T-cell (primary cell): ENCODE results near the gene CBR1. TPM values are rescaled to one million over a fixed set of nuclear protein-coding genes. Genes with fewer than 3 reads are reported as not detected.

Source experiments
- ATAC-seq, 4 experiments: fragments of 200-7000 bp in 3 of 4; fragments of 150-1000 bp in 1 of 4; cut with Tn5 transposase; replicated peaks in 1 of 4; 1 replicate in 3 of 4; 2 replicates in 1 of 4; pipeline ENCODE4 v1.10.0; 2021; ENCODE audit warnings: moderate library complexity in 3 of 4, mild to moderate bottlenecking in 2 of 4, moderate number of reproducible peaks in 1 of 4
- CTCF ChIA-PET, 2 donors: fragments of 300-600 bp; sonication (Branson Sonifier 250); formaldehyde crosslinking; loops; one replicate each; lab custom pipeline; 2022; ENCODE audit warnings: antibody characterized with exemption in 2 of 2; lab: Charles Lee
- POLR2A ChIA-PET, 2 donors: fragments of 300-600 bp; sonication (Branson Sonifier 250); formaldehyde crosslinking; loops; one replicate each; lab custom pipeline; 2022; ENCODE audit warnings: antibody characterized with exemption in 2 of 2; lab: Charles Lee
- DNase-seq, 35 experiments: peaks; one replicate each; pipeline versions ENCODE4 v3.0.0 to v3.0.0-alpha.2; 2013 to 2023
- H3K27ac ChIP-seq: one replicate; pipeline ENCODE4 v1.5.1; 2013; ENCODE audit warnings: low read length
- H3K27me3 ChIP-seq, 2 experiments: replicated peaks in 1 of 2; 1 replicate in 1 of 2; 2 replicates in 1 of 2; pipeline versions ENCODE4 v1.6.1 to v1.7.0; 2013; ENCODE audit warnings: low read length in 1 of 2, mixed read lengths in 1 of 2; ENCODE audit not compliant: control insufficient read depth in 2 of 2, insufficient read depth in 2 of 2; ENCODE audit errors: extremely low read depth in 1 of 2
- H3K36me3 ChIP-seq, 2 donors: 1 replicate in 1 of 2; 2 replicates in 1 of 2; pipeline versions ENCODE4 v1.6.1 to v1.7.0; 2013; ENCODE audit warnings: low read length in 1 of 2; ENCODE audit not compliant: control insufficient read depth in 2 of 2, insufficient read depth in 1 of 2; ENCODE audit errors: extremely low read depth in 1 of 2
- H3K4me1 ChIP-seq, 2 experiments: 1 replicate in 1 of 2; 2 replicates in 1 of 2; pipeline versions ENCODE4 v1.6.1 to v1.7.0; 2013; ENCODE audit warnings: low read length in 2 of 2, mixed read lengths in 1 of 2; ENCODE audit not compliant: insufficient read depth in 2 of 2, control insufficient read depth in 1 of 2; ENCODE audit errors: extremely low read depth in 1 of 2
- H3K4me3 ChIP-seq, 2 donors: 1 replicate in 1 of 2; 2 replicates in 1 of 2; pipeline versions ENCODE4 v1.5.1 to v1.7.0; 2013; ENCODE audit warnings: mild to moderate bottlenecking in 2 of 2, low read length in 1 of 2, moderate library complexity in 1 of 2; ENCODE audit not compliant: control insufficient read depth in 1 of 2; ENCODE audit errors: extremely low read depth in 1 of 2
- H3K9me3 ChIP-seq: 2 replicates; pipeline ENCODE4 v1.7.0; 2013
- H3K27ac Mint-ChIP-seq, 2 donors: one replicate each; pipeline ENCODE4 v1.8.0; 2020 to 2021; ENCODE audit warnings: mild to moderate bottlenecking in 2 of 2, mixed read lengths in 2 of 2
- H3K27me3 Mint-ChIP-seq, 2 donors: one replicate each; pipeline ENCODE4 v1.8.0; 2021 to 2022; ENCODE audit warnings: mixed read lengths in 2 of 2
- H3K36me3 Mint-ChIP-seq: one replicate; pipeline ENCODE4 v1.8.0; 2021; ENCODE audit warnings: mixed read lengths
- H3K4me1 Mint-ChIP-seq, 3 donors: one replicate each; pipeline ENCODE4 v1.8.0; 2020 to 2022; ENCODE audit warnings: mixed read lengths in 3 of 3, mild to moderate bottlenecking in 1 of 3
- H3K4me3 Mint-ChIP-seq, 3 donors: one replicate each; pipeline ENCODE4 v1.8.0; 2020 to 2022; ENCODE audit warnings: mild to moderate bottlenecking in 3 of 3, mixed read lengths in 3 of 3, moderate library complexity in 3 of 3
- H3K9me3 Mint-ChIP-seq, 3 donors: one replicate each; pipeline ENCODE4 v1.8.0; 2020 to 2022; ENCODE audit warnings: mixed read lengths in 3 of 3
- WGBS: methylation state at CpG from one replicate; pipeline ENCODE4 v1.1.5; 2013; ENCODE audit warnings: missing lambda C conversion rate; ENCODE audit not compliant: insufficient coverage; 5-methylcytosine and 5-hydroxymethylcytosine counted together
- total RNA-seq, 35 experiments: library from RNA in 6 of 35; stranded (reverse) in 6 of 35; fragments of 120-200 nt in 1 of 35; gene quantifications; one replicate each; pipeline versions ENCODE4 v1.2.1 to v1.2.4 and lab custom pipeline; 2013 to 2026

CBR1 gene
- total RNA-seq, 5 donors from 2014 or later (not counting 1 experiment from before 2014, with no cell fraction given), result 5.1 to 40.3 (median 21.1) TPM

GRCh38 chr21:36109868-36110267, 40.0 kb downstream of the CBR1 start:
- ATAC-seq (no peak), DNase-seq (no peak)
- peaks cover 23 to 28% (median 25%) of the 10 kb centered on the region in 3 donors for H3K4me1 Mint-ChIP-seq
- no peak overlapping the region for H3K4me3 Mint-ChIP-seq
- H3K4me1 ChIP-seq, result peaks cover 19 to 22% of the 10 kb centered on the region in 2 experiments
- peaks cover 20 to 25% of the 10 kb centered on the region in 2 donors for H3K27me3 Mint-ChIP-seq
- H3K27me3 ChIP-seq, result peaks cover 0 to 12% of the 10 kb centered on the region in 2 experiments
- no peak overlapping the region for H3K27ac ChIP-seq
- H3K4me3 ChIP-seq, result no peak overlapping the region
- 92% methylated on average over 4 of the region's 10 CpGs for WGBS
- ChIA-PET POLR2A (no interaction called here), CTCF (no interaction called here)
- H3K36me3 Mint-ChIP-seq, result no peaks in the 10 kb centered on the region
- H3K27ac Mint-ChIP-seq, result no peak overlapping the region
- no peaks in the 10 kb centered on the region for H3K9me3 ChIP-seq
- H3K36me3 ChIP-seq, result no peaks in the 10 kb centered on the region
- no peaks in the 10 kb centered on the region for H3K9me3 Mint-ChIP-seq

- Mint-ChIP-seq H3K27me3 (peaks cover 7 to 11% of the 10 kb centered on the region in 2 donors), H3K4me1 (peaks cover 26 to 33% (median 31%) of the 10 kb centered on the region in 3 donors), H3K9me3 (no peaks in the 10 kb centered on the region), H3K27ac (no peak overlapping the region), H3K4me3 (no peak overlapping the region), H3K36me3 (no peaks in the 10 kb centered on the region)
- peaks cover 28 to 29% of the 10 kb centered on the region in 2 experiments for H3K4me1 ChIP-seq
- peaks cover 0 to 5% of the 10 kb centered on the region in 2 experiments for H3K27me3 ChIP-seq
- no peak overlapping the region for H3K4me3 ChIP-seq
- DNase-seq, result no peak
- H3K9me3 ChIP-seq, result no peaks in the 10 kb centered on the region
- 100% methylated on average over 4 of the region's 8 CpGs for WGBS
- no peak for ATAC-seq
- ChIA-PET CTCF (interaction anchor here in 1 of 2 donors (0.6 kb wide), 1 partner anchor 62 kb away, joined by 3 read pairs; no protein-coding TSS in a partner anchor), POLR2A (interaction anchor here in 1 of 2 donors (0.5 kb wide), 1 partner anchor 30 kb away, joined by 12 read pairs; no protein-coding TSS in a partner anchor)
- H3K36me3 ChIP-seq, result no peaks in the 10 kb centered on the region
- no peak overlapping the region for H3K27ac ChIP-seq
Observed at GRCh38 chr21:36111238-36111637, 41.4 kb downstream of the CBR1 start.

- Histone ChIP-seq H3K36me3 (no peaks in the 10 kb centered on the region), H3K27ac (peak overlapping the region; percentile 73), H3K27me3 (no peaks in the 10 kb centered on the region)
Observed at GRCh38 chr21:36113647-36114428, 44.0 kb downstream of the CBR1 start.

GRCh38 chr21:36115138-36115730, 45.4 kb downstream of the CBR1 start:
- Mint-ChIP-seq H3K27ac (peak overlapping the region; percentile 90 to 95), H3K4me3 (peak overlapping the region in 1 of 3 donors; percentile 72), H3K4me1 (peaks cover 26 to 33% (median 31%) of the 10 kb centered on the region in 3 donors), H3K9me3 (no peaks in the 10 kb centered on the region), H3K36me3 (no peaks in the 10 kb centered on the region), H3K27me3 (no peaks in the 10 kb centered on the region)
- DNase-seq (no peak), ATAC-seq (no peak)
- Histone ChIP-seq H3K27ac (peak overlapping the region; percentile 54), H3K9me3 (no peaks in the 10 kb centered on the region), H3K4me3 (no peak overlapping the region), H3K27me3 (no peaks in the 10 kb centered on the region), H3K4me1 (peaks cover 28 to 29% of the 10 kb centered on the region in 2 experiments), H3K36me3 (no peaks in the 10 kb centered on the region)
- CTCF ChIA-PET, result interaction anchor here (0.5 to 1.9 kb wide), 6 partner anchors 10 to 1989 kb away, joined by 3 to 5 read pairs (median 3); no protein-coding TSS in a partner anchor
- no CpG with 5 or more reads among the region's 6 CpGs for WGBS
- POLR2A ChIA-PET, result interaction anchor here in 1 of 2 donors (0.7 kb wide), 1 partner anchor 56 kb away, joined by 6 read pairs; no protein-coding TSS in a partner anchor

More at GRCh38 chr21:36113647-36114428, 44.0 kb downstream of the CBR1 start:
- peak in 30 of 35 experiments; percentile 11 to 84 (median 42) for DNase-seq
- ChIA-PET POLR2A (interaction anchor here (0.5 to 1.0 kb wide), 8 partner anchors 13 to 1239 kb away, joined by 3 to 7 read pairs (median 3); partner anchors contain the start of gene SETD4 (in 1 of the 2)), CTCF (interaction anchor here (0.5 to 1.6 kb wide), 13 partner anchors 10 to 1420 kb away, joined by 3 to 6 read pairs (median 4); partner anchors contain the start of gene CBR1 (in 1 of the 2))
- peak; percentile 82 to 93 (median 86) for ATAC-seq
- Mint-ChIP-seq H3K4me3 (peak overlapping the region; percentile 68 to 82 (median 72)), H3K27me3 (no peaks in the 10 kb centered on the region), H3K4me1 (peaks cover 26 to 33% (median 31%) of the 10 kb centered on the region in 3 donors), H3K27ac (peak overlapping the region; percentile 90 to 95), H3K36me3 (no peaks in the 10 kb centered on the region), H3K9me3 (no peaks in the 10 kb centered on the region)
- Histone ChIP-seq H3K4me1 (peaks cover 28 to 29% of the 10 kb centered on the region in 2 experiments), H3K4me3 (peak overlapping the region; percentile 68 to 75), H3K9me3 (no peaks in the 10 kb centered on the region)
- 0% methylated on average over 2 of the region's 17 CpGs for WGBS

- ChIA-PET POLR2A (interaction anchor here in 1 of 2 donors (0.6 kb wide), 2 partner anchors 18 to 90 kb away, joined by 3 read pairs; no protein-coding TSS in a partner anchor), CTCF (interaction anchor here in 1 of 2 donors (1.0 to 1.9 kb wide), 2 partner anchors 8 to 56 kb away, joined by 3 to 5 read pairs; no protein-coding TSS in a partner anchor)
- Mint-ChIP-seq H3K4me3 (no peak overlapping the region), H3K9me3 (no peaks in the 10 kb centered on the region), H3K4me1 (peaks cover 26 to 31% (median 29%) of the 10 kb centered on the region in 3 donors), H3K27me3 (no peaks in the 10 kb centered on the region), H3K36me3 (no peaks in the 10 kb centered on the region), H3K27ac (no peak overlapping the region)
- H3K27me3 ChIP-seq, result no peaks in the 10 kb centered on the region
- WGBS, result no CpG with 5 or more reads among the region's 2 CpGs
- H3K4me3 ChIP-seq, result no peak overlapping the region
- H3K4me1 ChIP-seq, result peaks cover 27 to 29% of the 10 kb centered on the region in 2 experiments
- H3K36me3 ChIP-seq, result no peaks in the 10 kb centered on the region
- DNase-seq (no peak), ATAC-seq (no peak)
- no peak overlapping the region for H3K27ac ChIP-seq
- H3K9me3 ChIP-seq, result no peaks in the 10 kb centered on the region
Observed at GRCh38 chr21:36117286-36117741, 47.5 kb downstream of the CBR1 start.
